ENCODE measurements around the gene IL6ST. TPM values are rescaled to one million over a fixed set of nuclear protein-coding genes. Genes with fewer than 3 reads are reported as not detected.

The IL6ST gene
- total RNA-seq, 1 donor from 2014 or later: 192 TPM

DNA sequence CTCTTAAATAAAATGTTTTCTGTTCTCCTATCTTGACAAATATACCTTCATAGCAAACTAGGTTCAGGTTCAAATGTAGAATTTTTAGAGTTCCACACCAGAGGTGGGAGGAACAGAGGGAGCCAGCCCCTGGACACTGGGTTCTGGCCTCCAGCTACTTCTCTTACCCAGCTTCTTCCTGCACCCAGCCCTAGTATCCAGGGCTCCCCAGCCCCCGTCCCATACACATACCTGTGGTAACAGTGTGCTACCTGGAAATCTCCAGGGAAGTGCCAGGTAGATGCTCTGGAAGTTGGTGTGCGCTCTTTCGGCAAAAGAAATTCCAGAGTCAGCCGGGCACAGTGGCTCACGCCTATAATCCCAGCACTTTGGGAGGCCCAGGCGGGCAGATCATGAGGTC lies 33.9 kb upstream of the IL6ST start:
- intact Hi-C loops (cut with DNase I): no loop called here
- H3K9me3 ChIP-seq: no peaks in the 10 kb centered on the region
- no peak overlapping the region for H3K27ac ChIP-seq
- no peaks in the 10 kb centered on the region for H3K27me3 ChIP-seq
- H3K4me1 ChIP-seq: no peaks in the 10 kb centered on the region
- H3K4me3 ChIP-seq: no peak overlapping the region
- TF ChIP-seq, protein P1, sequence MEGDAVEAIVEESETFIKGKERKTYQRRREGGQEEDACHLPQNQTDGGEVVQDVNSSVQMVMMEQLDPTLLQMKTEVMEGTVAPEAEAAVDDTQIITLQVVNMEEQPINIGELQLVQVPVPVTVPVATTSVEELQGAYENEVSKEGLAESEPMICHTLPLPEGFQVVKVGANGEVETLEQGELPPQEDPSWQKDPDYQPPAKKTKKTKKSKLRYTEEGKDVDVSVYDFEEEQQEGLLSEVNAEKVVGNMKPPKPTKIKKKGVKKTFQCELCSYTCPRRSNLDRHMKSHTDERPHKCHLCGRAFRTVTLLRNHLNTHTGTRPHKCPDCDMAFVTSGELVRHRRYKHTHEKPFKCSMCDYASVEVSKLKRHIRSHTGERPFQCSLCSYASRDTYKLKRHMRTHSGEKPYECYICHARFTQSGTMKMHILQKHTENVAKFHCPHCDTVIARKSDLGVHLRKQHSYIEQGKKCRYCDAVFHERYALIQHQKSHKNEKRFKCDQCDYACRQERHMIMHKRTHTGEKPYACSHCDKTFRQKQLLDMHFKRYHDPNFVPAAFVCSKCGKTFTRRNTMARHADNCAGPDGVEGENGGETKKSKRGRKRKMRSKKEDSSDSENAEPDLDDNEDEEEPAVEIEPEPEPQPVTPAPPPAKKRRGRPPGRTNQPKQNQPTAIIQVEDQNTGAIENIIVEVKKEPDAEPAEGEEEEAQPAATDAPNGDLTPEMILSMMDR (IDR thresholded peaks at IDR 0.05): no peak
- DNase-seq (ENCODE audit: low spot score in 2 of 2): no peak
- H3K36me3 ChIP-seq: no peaks in the 10 kb centered on the region

DNA sequence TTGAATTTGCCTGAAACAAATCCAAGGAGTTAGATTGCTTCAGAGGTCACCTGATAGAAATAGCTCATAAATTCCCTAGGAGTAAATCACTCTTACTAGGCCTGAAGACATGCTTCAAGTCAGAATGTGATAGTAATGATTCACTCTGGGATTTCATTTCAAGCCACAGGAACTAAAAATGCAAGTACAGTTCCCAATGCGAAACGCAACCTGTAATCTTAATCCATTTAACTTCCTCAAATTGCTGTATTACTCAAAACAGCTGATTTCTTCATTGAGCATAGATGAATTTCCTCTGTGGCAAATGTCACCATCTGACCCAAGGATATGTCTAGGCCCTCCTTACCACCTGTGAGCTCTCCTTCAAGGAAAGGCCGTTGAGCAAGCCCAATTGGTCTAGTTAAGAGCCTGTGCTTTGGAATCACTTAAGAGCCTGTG lies 32.1 kb upstream of the IL6ST start:
- Histone ChIP-seq H3K4me3 (no peak overlapping the region), H3K27ac (no peak overlapping the region), H3K27me3 (no peaks in the 10 kb centered on the region), H3K4me1 (no peaks in the 10 kb centered on the region), H3K9me3 (no peaks in the 10 kb centered on the region), H3K36me3 (no peaks in the 10 kb centered on the region)
- intact Hi-C loops (cut with DNase I): no loop called here
- TF ChIP-seq, protein P1 (IDR thresholded peaks at IDR 0.05): no peak
- no peak for DNase-seq (ENCODE audit: low spot score in 2 of 2)

DNA sequence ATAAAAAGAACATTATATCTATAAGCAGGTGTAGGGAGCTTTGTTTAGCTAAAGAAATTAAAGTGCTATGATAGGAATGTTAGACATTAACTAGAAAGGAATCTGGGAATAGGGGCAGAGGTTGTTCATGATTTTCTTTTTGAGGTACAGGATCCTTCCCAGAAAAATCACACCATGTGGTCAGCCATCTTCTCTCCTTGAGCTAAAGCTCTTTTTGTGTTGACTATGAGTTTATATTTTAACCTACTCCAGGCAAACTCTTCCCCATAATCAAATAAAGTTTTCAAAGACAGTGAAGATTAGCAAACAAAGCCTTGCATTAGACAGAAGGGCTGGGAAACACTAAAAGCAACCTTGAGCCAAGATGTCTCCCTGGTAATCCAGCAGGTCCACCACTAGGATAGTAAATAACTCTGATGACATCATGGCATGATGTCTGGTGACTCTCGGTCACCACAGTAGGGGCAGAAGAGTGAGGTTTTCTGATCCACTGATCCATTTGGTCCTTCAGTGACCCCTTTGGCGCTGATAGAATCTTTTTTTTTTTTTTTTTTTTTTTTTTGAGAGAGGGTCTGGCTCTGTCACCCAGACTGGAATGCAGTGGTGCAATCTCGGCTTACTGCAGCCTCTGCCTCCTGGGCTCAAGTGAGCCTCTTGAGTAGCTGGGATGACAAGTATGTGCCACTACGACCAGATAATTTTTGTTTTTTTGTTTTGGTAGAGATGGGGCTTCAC lies 30.6 kb upstream of the IL6ST start:
- no peaks in the 10 kb centered on the region for H3K27me3 ChIP-seq
- TF ChIP-seq, protein P1 (IDR thresholded peaks at IDR 0.05): no peak
- no peaks in the 10 kb centered on the region for H3K4me1 ChIP-seq
- intact Hi-C loops (cut with DNase I): no loop called here
- no peak for DNase-seq (ENCODE audit: low spot score in 2 of 2)
- no peak overlapping the region for H3K27ac ChIP-seq
- no peaks in the 10 kb centered on the region for H3K9me3 ChIP-seq
- no peak overlapping the region for H3K4me3 ChIP-seq
- H3K36me3 ChIP-seq: no peaks in the 10 kb centered on the region

DNA sequence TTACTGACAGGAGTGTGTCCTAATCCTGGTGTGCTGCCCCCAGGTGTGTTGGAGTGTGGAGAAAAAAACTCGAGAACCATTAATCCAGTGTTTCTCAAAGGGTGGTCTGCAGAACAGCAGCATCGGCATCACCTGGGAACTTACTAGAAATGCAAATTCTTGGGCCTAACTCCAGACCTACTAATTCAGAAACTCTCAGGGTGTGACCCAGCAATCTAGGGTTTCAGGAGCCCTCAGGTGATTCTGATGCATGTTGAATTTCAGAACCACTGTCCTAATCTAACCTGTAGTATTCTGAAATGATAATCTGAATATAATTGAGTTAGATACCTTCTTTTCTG lies 30.0 kb upstream of the IL6ST start:
- H3K27me3 ChIP-seq: no peaks in the 10 kb centered on the region
- H3K36me3 ChIP-seq: no peaks in the 10 kb centered on the region
- intact Hi-C loops (cut with DNase I): no loop called here
- H3K27ac ChIP-seq: no peak overlapping the region
- DNase-seq (ENCODE audit: low spot score in 2 of 2): no peak
- TF ChIP-seq, protein P1 (IDR thresholded peaks at IDR 0.05): no peak
- no peaks in the 10 kb centered on the region for H3K9me3 ChIP-seq
- no peak overlapping the region for H3K4me3 ChIP-seq
- H3K4me1 ChIP-seq: no peaks in the 10 kb centered on the region

DNA sequence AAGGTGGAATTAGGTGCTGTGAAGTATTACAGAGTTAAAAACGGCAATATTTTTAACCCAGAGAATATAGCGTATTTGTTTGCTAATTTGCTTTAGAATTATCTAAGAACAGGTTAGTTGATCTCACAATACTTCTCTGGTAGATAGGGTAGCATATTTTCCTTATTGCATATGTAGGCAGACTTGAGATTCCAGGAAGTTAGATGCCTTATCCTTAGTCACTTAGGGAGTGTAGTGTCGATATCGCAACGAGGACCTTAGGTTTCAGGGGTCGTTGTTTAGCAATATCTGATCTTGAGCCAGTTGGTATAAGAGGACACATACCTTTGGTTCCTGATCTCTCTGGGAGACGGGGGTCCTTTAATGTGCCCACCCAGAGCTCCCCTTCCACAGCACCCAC lies 28.5 kb upstream of the IL6ST start:
- no peak for DNase-seq (ENCODE audit: low spot score in 2 of 2)
- H3K4me1 ChIP-seq: peaks cover 0 to 8% of the 10 kb centered on the region in 2 donors
- no peaks in the 10 kb centered on the region for H3K27me3 ChIP-seq
- no peaks in the 10 kb centered on the region for H3K9me3 ChIP-seq
- no peak overlapping the region for H3K27ac ChIP-seq
- H3K4me3 ChIP-seq: no peak overlapping the region
- no peaks in the 10 kb centered on the region for H3K36me3 ChIP-seq
- intact Hi-C loops (cut with DNase I): no loop called here
- TF ChIP-seq, protein P1 (IDR thresholded peaks at IDR 0.05): no peak
